Stimulated activated naive CD8-positive, alpha-beta T cell treated with anti-CD3 and anti-CD28 coated beads, Interleukin-15, Interleukin-2, amounts not matched to agents 100 ng/mL and 50 ng/mL, for 24 hours (primary cell): ENCODE data around the gene RRP8.

Experiments
- H3K27ac Mint-ChIP-seq: one replicate; pipeline ENCODE4 v1.8.0; 2021; ENCODE audit warnings: mild to moderate bottlenecking, mixed read lengths
- H3K27me3 Mint-ChIP-seq: one replicate; pipeline ENCODE4 v1.8.0; 2021; ENCODE audit warnings: mixed read lengths
- H3K36me3 Mint-ChIP-seq: one replicate; pipeline ENCODE4 v1.8.0; 2021; ENCODE audit warnings: low read depth, mixed read lengths
- H3K4me1 Mint-ChIP-seq: one replicate; pipeline ENCODE4 v1.8.0; 2021; ENCODE audit warnings: low read depth, mixed read lengths
- H3K4me3 Mint-ChIP-seq: one replicate; pipeline ENCODE4 v1.8.0; 2021; ENCODE audit warnings: mild to moderate bottlenecking, mixed read lengths
- H3K9me3 Mint-ChIP-seq: one replicate; pipeline ENCODE4 v1.8.0; 2021; ENCODE audit warnings: mixed read lengths

The RRP8 gene

GRCh38 chr11:6637871-6638270 is 34.5 kb upstream of the RRP8 start:
- Mint-ChIP-seq H3K9me3 (no peaks in the 10 kb centered on the region), H3K4me3 (no peak overlapping the region), H3K36me3 (no peaks in the 10 kb centered on the region)

GRCh38 chr11:6636480-6636879 is 33.1 kb upstream of the RRP8 start:
- no peaks in the 10 kb centered on the region for H3K36me3 Mint-ChIP-seq
- H3K4me1 Mint-ChIP-seq = peaks cover 6% of the 10 kb centered on the region
- no peaks in the 10 kb centered on the region for H3K27me3 Mint-ChIP-seq
- no peaks in the 10 kb centered on the region for H3K9me3 Mint-ChIP-seq
- no peak overlapping the region for H3K4me3 Mint-ChIP-seq
- no peak overlapping the region for H3K27ac Mint-ChIP-seq

More at GRCh38 chr11:6637871-6638270, 34.5 kb upstream of the RRP8 start:
- H3K27me3 Mint-ChIP-seq = no peaks in the 10 kb centered on the region
- no peak overlapping the region for H3K27ac Mint-ChIP-seq
- H3K4me1 Mint-ChIP-seq = no peaks in the 10 kb centered on the region

GRCh38 chr11:6635082-6635932 is 31.9 kb upstream of the RRP8 start:
- H3K27ac Mint-ChIP-seq = no peak overlapping the region
- peaks cover 6% of the 10 kb centered on the region for H3K4me1 Mint-ChIP-seq
- no peaks in the 10 kb centered on the region for H3K27me3 Mint-ChIP-seq
- H3K4me3 Mint-ChIP-seq = no peak overlapping the region
- H3K9me3 Mint-ChIP-seq = no peaks in the 10 kb centered on the region
- H3K36me3 Mint-ChIP-seq = no peaks in the 10 kb centered on the region

GRCh38 chr11:6634534-6634933 is 31.1 kb upstream of the RRP8 start:
- H3K27me3 Mint-ChIP-seq = no peaks in the 10 kb centered on the region
- peaks cover 6% of the 10 kb centered on the region for H3K4me1 Mint-ChIP-seq
- H3K27ac Mint-ChIP-seq = no peak overlapping the region
- no peak overlapping the region for H3K4me3 Mint-ChIP-seq
- no peaks in the 10 kb centered on the region for H3K36me3 Mint-ChIP-seq
- no peaks in the 10 kb centered on the region for H3K9me3 Mint-ChIP-seq

GRCh38 chr11:6633422-6634408 is 30.3 kb upstream of the RRP8 start:
- no peaks in the 10 kb centered on the region for H3K9me3 Mint-ChIP-seq

GRCh38 chr11:6632116-6633073 is 29.0 kb upstream of the RRP8 start:
- Mint-ChIP-seq H3K27ac (no peak overlapping the region), H3K4me1 (peaks cover 14% of the 10 kb centered on the region), H3K36me3 (no peaks in the 10 kb centered on the region), H3K9me3 (no peaks in the 10 kb centered on the region), H3K4me3 (no peak overlapping the region), H3K27me3 (no peaks in the 10 kb centered on the region)

More at GRCh38 chr11:6633422-6634408, 30.3 kb upstream of the RRP8 start:
- Mint-ChIP-seq H3K27me3 (no peaks in the 10 kb centered on the region), H3K36me3 (no peaks in the 10 kb centered on the region), H3K27ac (no peak overlapping the region), H3K4me3 (no peak overlapping the region), H3K4me1 (peaks cover 6% of the 10 kb centered on the region)

GRCh38 chr11:6631361-6631890 is 28.0 kb upstream of the RRP8 start:
- Mint-ChIP-seq H3K36me3 (no peaks in the 10 kb centered on the region), H3K9me3 (no peaks in the 10 kb centered on the region), H3K27ac (no peak overlapping the region), H3K4me1 (peaks cover 21% of the 10 kb centered on the region), H3K27me3 (no peaks in the 10 kb centered on the region), H3K4me3 (no peak overlapping the region)

GRCh38 chr11:6630632-6631291 is 27.3 kb upstream of the RRP8 start:
- H3K4me3 Mint-ChIP-seq = no peak overlapping the region
- H3K27ac Mint-ChIP-seq = no peak overlapping the region
- no peaks in the 10 kb centered on the region for H3K9me3 Mint-ChIP-seq
- peaks cover 22% of the 10 kb centered on the region for H3K4me1 Mint-ChIP-seq
- no peaks in the 10 kb centered on the region for H3K27me3 Mint-ChIP-seq
- H3K36me3 Mint-ChIP-seq = no peaks in the 10 kb centered on the region

- no peaks in the 10 kb centered on the region for H3K36me3 Mint-ChIP-seq
- H3K4me1 Mint-ChIP-seq = peaks cover 22% of the 10 kb centered on the region
- no peaks in the 10 kb centered on the region for H3K27me3 Mint-ChIP-seq
- no peak overlapping the region for H3K4me3 Mint-ChIP-seq
- no peaks in the 10 kb centered on the region for H3K9me3 Mint-ChIP-seq
- no peak overlapping the region for H3K27ac Mint-ChIP-seq
Observed at GRCh38 chr11:6629892-6630631, 26.6 kb upstream of the RRP8 start.

GRCh38 chr11:6629573-6629891 is 26.1 kb upstream of the RRP8 start:
- H3K9me3 Mint-ChIP-seq = no peaks in the 10 kb centered on the region
- H3K27ac Mint-ChIP-seq = no peak overlapping the region
- no peaks in the 10 kb centered on the region for H3K27me3 Mint-ChIP-seq
- no peaks in the 10 kb centered on the region for H3K36me3 Mint-ChIP-seq
- H3K4me3 Mint-ChIP-seq = no peak overlapping the region
- peaks cover 22% of the 10 kb centered on the region for H3K4me1 Mint-ChIP-seq

GRCh38 chr11:6628526-6628925 is 25.1 kb upstream of the RRP8 start:
- H3K9me3 Mint-ChIP-seq = no peaks in the 10 kb centered on the region
- H3K27me3 Mint-ChIP-seq = no peaks in the 10 kb centered on the region
- H3K27ac Mint-ChIP-seq = no peak overlapping the region

GRCh38 chr11:6627762-6628241 is 24.4 kb upstream of the RRP8 start:
- Mint-ChIP-seq H3K27ac (peak overlapping the region; percentile 58), H3K36me3 (no peaks in the 10 kb centered on the region), H3K27me3 (no peaks in the 10 kb centered on the region), H3K9me3 (no peaks in the 10 kb centered on the region), H3K4me1 (peaks cover 22% of the 10 kb centered on the region), H3K4me3 (no peak overlapping the region)

More at GRCh38 chr11:6628526-6628925, 25.1 kb upstream of the RRP8 start:
- H3K4me3 Mint-ChIP-seq = no peak overlapping the region
- H3K4me1 Mint-ChIP-seq = peaks cover 22% of the 10 kb centered on the region
- no peaks in the 10 kb centered on the region for H3K36me3 Mint-ChIP-seq
